ELR (cell line): ENCODE data around the gene FH.

Experiments
- DNase-seq: peaks from one replicate; pipeline ENCODE4 v3.0.0-alpha.2; 2015; ENCODE audit warnings: low read depth

The FH gene

DNA sequence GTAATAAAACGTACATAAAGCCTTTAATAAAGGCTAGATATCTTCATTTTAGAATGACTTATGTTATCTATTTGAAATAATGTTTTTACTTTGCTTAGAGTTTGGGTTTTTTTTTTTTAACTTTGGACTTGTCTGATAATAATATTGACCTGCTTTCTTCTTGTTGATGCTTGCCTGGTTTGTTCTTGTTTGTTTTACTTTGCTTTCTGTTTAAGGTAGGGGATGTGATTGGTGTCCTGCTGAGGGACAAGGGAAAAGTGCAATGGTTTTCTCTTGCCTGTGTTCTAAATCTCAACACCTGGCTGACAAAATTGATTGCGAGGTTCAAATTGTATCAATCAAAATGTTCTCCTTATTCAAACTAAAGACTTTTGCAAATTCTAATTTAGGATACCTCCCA, 2.2 kb upstream of the FH start:
- no peak for DNase-seq

DNA sequence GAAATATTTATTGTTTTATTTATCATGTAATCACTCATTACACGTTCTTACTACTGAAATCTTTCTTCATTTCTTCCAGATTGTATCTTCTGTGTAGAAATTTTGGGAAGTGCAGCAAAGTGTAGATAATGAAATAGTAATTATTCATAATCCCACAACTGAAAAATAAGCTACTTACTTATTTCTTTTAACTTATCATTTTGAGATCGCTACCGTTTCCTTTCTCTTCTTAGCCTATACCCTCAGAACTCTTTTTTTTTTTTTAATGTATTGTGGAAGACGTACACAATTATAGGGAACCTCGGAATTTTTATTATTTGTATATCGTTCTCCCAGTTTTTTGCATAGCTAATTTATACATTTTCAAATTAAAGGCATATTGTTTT, 518 bp upstream of the FH start:
- DNase-seq = no peak

DNA sequence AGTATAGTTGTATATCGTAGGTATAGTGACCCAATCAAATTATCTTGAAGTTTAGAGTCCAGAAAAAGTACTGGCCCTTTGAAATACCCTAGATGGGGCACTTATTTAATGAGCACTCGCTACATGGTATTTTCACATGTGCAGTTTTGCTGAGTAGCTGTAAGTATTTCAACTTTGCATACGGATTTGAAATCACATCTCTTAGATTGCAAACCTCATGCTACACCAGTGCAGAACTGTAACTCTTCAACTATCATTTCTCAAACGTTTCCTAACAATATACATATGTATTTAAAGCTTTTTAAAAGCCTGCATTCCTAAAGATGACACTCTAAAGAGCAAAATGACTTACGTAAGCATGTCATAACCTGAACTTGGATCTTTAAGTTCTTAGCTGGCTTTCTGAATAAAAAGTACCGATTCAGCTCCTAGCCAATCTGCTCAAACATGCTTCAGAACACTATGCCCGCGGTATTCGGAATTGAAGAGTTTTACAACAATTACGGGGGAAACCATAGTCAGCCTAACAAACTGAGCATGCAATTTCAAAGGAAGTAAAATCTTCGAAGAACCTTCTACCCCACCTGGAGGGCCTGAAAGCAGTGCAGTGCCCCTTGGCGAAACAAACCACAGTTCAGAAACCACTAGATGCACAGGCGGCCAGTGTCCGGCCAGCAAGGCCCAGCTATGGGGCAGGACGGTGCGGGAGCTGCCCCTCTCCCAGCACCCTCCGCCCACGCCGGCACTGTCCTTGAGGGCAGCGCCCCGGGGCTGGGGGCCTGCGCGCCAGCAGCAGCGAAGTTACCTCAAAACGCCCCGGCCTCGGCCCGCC, 863 bp downstream of the FH start:
- peak; percentile 39 for DNase-seq

- no peak for DNase-seq
Observed at GRCh38 chr1:241513378-241513777, 6.2 kb downstream of the FH start.

- no peak for DNase-seq
Observed at GRCh38 chr1:241507189-241507863, 12.2 kb downstream of the FH start.

- DNase-seq = no peak
Observed at GRCh38 chr1:241503444-241503843, 16.1 kb downstream of the FH start.

GRCh38 chr1:241499910-241500309, 19.6 kb downstream of the FH start:
- DNase-seq = peak; percentile 65

- no peak for DNase-seq
Observed at GRCh38 chr1:241495741-241496140, 23.8 kb downstream of the FH start.

DNA sequence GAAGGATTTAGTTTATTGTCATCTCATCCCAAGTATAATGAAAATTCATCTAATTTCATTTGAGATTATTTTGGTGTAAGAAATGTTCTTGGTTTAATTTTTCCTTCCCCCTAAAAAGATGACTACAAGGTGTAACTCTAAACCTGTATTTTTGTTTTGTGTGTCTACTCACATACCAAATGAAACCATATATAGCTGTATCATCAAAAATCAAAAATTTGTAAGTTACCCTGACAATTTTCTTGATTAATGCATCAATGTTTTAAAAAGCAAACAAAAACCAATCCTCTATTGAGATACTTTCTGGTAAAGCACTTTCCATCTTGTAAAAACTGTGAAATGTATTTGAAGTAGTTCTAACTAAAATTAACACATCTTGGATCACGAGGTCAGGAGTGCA, 30.8 kb downstream of the FH start:
- no peak for DNase-seq

DNA sequence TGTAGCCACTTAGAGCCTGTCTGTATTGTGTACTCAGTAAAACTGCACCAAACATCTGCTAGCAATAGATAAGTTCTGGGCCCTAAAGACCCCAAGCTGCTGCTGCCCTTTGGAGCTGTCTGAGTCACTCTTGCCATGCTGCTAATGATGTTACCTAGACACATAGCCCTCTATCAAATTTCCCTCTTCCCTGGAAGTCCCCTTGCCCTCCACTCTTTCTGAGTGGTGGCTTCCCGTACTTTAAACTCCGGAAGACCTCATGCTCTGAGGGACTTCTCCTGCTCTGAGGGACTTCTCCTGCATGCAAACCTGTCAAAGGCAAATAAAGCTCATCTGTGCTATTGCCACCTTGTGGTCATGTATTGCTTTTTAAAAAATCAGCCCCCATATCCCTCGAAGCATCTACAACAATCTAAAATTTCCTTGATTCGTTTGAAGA, 34.0 kb downstream of the FH start:
- DNase-seq = peak; percentile 62

DNA sequence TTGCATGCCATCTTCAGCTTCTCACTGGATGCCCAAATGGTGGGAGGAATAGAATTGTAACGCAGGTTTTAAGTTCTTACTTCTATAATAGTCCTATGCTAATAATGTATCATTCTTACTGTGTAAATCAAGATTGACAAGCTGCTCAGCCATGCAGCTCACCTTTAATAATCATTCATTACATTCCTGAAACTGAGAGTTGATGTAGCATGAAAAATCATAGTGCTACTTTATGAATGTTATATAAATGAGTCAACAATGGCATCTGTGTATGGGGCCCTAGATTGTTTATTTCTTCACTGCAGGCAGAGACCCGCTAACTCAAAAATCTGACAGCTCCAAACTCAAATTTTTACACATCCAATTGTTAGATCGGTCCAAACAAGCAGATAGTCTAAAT, 34.4 kb downstream of the FH start:
- DNase-seq = peak; percentile 17

DNA sequence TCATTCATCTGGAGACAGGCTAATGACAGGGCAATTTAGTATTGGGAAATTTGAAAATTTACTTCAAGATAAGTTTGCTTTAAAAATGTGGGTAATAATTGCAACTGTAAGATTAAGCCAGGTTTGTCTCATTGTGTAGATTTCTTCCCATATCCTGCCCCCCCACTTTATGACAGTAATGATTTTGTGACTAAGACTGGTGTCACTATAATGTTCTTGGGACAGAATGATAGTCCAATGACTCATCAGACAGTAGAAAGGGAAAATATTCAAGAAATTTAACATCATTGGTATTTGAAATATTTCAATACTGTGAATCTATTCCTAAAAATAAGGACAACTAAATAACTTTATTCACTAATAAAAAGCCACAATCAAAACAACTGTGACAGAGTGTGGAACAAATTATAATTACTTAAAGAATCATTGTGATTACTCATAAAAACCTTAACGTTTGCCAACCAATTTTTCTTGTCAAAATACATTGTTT, 36.7 kb downstream of the FH start:
- DNase-seq = peak; percentile 96

- DNase-seq = no peak
Observed at GRCh38 chr1:241479294-241479693, 40.3 kb downstream of the FH start.

GRCh38 chr1:241475671-241476070, 43.9 kb downstream of the FH start:
- peak; percentile 72 for DNase-seq

- DNase-seq = no peak
Observed at GRCh38 chr1:241473026-241473425, 46.5 kb downstream of the FH start.

GRCh38 chr1:241470908-241471590, 48.5 kb downstream of the FH start:
- no peak for DNase-seq

- DNase-seq = no peak
Observed at GRCh38 chr1:241470361-241470760, 49.2 kb downstream of the FH start.

DNA sequence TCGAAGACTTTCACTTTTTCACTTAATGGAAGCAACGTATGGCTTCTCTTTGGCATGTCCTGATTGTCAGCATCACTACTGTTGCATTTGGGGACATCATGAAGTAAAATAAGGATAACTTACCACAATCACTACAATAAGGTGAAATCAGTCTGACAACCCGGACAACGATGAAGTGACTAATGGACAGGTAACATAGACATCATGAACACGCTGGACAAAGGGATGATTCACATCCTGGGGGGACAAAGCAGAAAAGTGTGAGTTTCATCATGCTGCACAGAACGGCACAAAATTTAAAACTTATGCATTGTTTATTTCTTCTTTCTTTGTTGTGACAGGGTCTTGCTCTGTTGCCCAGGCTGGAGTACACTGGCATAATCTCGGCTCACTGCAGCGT, 53.9 kb downstream of the FH start:
- peak; percentile 34 for DNase-seq

- DNase-seq = no peak
Observed at GRCh38 chr1:241464985-241465384, 54.6 kb downstream of the FH start.

- no peak for DNase-seq
Observed at GRCh38 chr1:241462391-241462790, 57.2 kb downstream of the FH start.

- DNase-seq = no peak
Observed at GRCh38 chr1:241460098-241460873, 59.3 kb downstream of the FH start.

GRCh38 chr1:241459186-241459802, 60.3 kb downstream of the FH start:
- no peak for DNase-seq
